T1000 (cell line): Measurements from ENCODE around the gene HDLBP.

Source experiments
- DNase-seq: peaks from one replicate; lab custom pipeline; 2025; ENCODE audit warnings: mixed read lengths; lab: John Stamatoyannopoulos, UW

The HDLBP gene, protein sequence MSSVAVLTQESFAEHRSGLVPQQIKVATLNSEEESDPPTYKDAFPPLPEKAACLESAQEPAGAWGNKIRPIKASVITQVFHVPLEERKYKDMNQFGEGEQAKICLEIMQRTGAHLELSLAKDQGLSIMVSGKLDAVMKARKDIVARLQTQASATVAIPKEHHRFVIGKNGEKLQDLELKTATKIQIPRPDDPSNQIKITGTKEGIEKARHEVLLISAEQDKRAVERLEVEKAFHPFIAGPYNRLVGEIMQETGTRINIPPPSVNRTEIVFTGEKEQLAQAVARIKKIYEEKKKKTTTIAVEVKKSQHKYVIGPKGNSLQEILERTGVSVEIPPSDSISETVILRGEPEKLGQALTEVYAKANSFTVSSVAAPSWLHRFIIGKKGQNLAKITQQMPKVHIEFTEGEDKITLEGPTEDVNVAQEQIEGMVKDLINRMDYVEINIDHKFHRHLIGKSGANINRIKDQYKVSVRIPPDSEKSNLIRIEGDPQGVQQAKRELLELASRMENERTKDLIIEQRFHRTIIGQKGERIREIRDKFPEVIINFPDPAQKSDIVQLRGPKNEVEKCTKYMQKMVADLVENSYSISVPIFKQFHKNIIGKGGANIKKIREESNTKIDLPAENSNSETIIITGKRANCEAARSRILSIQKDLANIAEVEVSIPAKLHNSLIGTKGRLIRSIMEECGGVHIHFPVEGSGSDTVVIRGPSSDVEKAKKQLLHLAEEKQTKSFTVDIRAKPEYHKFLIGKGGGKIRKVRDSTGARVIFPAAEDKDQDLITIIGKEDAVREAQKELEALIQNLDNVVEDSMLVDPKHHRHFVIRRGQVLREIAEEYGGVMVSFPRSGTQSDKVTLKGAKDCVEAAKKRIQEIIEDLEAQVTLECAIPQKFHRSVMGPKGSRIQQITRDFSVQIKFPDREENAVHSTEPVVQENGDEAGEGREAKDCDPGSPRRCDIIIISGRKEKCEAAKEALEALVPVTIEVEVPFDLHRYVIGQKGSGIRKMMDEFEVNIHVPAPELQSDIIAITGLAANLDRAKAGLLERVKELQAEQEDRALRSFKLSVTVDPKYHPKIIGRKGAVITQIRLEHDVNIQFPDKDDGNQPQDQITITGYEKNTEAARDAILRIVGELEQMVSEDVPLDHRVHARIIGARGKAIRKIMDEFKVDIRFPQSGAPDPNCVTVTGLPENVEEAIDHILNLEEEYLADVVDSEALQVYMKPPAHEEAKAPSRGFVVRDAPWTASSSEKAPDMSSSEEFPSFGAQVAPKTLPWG (N-terminal part only)

DNA sequence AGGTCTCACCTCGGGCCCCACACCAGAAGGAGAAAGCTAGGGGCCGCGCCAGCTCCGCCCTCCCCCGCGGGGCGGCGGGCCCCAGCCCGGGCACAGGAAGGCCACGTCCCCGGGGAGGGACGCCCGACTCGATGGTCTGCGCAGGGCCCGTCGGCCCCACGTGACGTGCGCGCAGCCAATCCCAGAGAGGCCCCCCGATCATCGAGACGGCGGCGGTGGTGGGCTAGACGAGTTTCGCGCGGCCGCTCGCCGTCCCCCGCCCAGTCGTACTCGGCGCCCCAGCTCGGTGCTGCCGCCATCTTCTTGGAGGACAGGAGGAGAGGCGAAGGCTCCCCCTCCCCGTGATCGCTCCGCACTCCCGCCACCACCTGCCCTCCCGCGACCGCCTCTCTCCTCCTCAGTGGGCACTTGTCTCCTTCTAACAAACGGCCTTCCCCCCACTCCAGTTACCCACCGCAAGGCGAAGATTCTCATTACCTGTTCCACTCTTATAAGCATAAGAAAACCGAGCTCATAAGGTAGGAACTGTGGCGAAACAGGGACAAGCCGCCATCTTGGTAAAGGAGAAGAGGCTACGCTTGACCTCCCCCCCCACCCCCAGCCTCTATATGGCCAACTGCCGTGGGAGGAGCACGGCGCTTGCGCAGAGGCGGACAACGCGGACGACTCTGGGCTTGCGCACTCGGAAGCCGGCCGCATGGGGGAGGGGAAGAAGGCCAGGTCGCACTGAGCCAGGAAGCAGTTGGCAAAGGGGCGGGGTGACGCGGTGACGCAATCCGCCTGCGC is at the start of gene HDLBP:
Gene HDLBP, minus strand, starts transcription at position 580 of the 786 bp plus-strand sequence. CDS start 48,803 bp downstream, outside the sequence.
- DNase-seq, result peak; percentile 97

DNA sequence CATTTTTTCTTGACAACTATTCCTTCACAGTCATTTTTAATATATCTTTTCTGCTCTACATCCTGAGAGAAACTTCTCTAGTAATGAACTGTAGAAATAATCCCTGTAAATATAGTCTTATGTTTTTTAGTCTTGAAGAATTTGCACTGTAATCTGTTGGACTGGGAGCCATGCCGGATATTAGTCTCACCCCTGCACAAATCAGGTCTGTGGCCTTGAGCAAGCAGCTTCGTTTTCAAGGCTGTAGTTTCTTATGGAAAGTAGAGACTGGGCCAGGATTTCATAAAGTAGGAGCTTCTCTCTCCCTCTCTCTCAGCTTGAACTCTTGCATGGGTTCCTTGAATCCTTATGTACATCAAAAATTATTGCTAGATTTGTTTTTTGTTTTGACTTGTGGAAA is 49.3 kb upstream of the HDLBP start:
- DNase-seq, result no peak

DNA sequence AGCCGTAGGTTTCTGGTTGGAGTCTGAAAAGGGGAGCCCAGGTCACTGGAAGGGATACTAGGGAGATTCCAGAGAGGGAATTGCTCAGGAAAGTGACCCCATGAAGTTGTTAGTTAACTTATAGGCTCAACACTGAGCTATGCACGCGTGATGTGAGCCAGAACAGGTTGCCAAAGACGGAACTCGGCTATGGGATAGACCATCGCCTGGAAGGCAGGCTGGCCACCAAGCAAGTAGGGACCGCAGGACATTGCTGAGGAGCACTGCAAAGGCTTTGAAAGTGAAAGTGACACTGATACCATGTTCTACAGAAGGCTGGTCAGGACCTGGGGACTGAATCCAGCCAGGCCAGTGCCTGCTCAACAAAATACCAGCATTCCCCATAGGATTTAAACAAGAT is 48.0 kb upstream of the HDLBP start:
- DNase-seq, result no peak

DNA sequence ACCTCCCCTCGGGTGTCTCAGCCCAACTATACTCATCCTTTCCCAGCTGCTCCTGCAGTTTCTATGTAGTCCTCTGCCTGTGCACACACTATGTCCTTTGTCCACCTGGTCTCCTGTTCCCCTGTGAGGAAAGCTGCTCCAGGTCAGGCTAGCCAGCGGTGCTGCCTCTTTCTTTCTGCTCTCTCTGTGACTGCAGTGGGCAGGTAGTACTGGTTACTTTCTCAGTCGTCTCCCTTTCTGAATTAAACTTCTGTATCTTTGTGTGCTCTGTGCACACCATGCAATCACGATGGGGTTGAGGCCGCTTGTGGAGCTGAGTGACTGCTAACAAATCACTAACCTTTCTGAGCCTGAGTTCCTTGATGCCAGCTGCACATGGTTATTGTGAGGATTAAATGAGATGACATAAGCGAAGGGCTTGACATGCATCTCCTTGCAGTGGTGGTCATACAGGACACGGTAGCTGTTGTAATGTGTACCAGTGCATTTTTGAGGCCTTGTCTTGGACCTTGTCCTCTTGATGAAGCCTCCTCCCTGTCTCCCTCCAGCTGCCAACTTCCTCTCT is 44.1 kb upstream of the HDLBP start:
- no peak for DNase-seq

DNA sequence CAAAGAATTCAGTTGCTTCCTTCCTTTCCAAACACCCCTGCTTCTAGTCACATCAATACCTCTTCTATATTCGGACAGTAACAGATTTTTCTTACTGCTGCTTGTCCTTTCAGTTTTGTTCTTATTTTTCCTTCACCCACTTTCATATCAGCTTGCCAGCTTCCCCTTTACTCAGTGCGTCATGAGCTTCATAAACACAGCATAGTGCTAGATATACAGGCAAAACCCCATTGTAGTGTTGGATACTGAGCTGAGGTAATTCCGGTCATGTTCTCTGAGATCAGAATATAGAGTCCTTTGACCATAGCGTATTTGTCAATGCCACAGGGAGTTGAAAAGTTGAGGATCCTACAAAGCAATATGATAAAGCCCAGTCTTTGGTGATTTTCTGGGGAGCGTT is 43.0 kb upstream of the HDLBP start:
- DNase-seq, result no peak

DNA sequence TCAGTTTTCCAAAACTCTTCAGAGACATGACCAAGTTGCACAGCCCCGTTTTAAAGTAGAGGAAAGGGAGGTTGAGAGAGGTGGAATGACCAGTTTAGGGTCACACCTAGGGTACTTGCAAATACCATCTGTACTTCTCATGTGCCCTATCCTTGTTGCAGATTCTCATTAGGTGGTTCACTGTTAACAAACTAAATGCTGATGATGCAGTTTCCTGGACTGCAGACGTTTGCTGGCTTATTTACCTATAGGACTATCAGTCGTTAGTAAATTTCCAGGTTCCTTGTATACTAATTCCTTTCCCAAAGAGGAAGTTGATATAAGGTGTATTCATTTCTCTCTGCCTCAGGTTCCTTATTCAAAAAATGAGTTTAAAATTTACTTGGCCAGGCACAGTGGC is 42.1 kb upstream of the HDLBP start:
- no peak for DNase-seq

DNA sequence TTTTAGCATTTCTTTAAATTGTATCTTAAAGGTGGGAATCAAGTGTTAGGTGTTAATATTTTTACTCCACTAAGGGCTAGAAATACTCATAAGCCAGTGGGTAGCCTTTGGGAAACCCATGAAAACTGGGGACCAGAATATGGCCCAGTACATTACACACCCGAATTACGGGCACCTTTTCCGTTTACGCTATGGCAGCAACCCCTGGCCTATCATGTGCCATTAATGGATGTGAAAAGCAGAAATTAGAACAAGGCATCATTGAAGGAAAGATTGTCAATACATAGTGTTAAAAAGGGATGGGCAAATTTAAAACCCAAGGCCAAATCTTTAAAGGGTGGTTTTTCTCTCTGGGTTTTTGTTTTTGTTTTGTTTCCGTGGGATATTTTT is 41.4 kb upstream of the HDLBP start:
- no peak for DNase-seq

DNA sequence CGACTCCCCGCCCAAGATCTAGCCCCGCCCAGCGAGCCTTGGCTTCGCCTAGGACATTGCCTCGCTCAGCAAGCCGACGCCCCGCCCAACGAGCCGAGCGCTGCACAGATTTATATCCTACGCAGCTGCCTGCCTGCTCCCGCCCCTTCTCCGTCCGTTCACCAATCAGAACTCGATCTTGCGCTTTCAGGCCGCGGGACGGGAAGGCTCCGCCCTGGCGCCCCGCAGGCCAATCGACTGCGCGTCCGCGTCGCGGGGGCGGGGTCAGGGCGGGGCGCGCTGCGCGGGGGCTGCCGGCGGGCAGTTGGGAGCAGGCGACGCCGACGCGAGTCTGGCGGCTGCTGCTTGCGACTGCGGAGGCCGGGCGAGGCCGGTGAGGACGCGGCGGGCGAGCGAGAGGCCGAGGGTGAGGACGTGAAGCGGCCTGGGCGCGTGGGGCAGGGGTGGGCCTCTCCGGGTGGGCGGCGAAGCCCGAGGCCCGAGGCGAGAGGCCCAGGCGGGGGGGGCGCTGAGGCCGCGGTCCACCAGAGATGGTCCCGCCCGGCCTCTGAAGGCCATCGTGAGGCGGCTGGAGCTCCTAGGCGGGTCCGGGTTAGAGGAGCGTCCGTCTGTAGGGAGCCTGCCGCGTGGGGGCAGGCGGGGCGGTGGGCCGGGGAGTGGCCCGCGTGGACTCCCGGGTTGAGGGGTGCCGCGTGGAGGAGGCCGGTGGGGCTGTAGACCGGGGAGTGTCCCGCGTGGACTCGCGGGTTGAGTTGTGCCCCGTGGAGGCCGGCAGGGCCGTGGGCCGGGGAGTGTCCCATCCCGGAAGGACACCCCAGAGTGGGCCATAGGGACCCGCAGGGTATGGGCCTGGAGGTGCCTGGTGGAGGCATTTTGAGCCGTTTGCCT is 40.8 kb upstream of the HDLBP start, which contains the start of gene FARP2:
Gene FARP2, plus strand, starts transcription at position 303 of the 888 bp plus-strand sequence. CDS start 16,823 bp downstream, outside the sequence.
- peak; percentile 96 for DNase-seq

DNA sequence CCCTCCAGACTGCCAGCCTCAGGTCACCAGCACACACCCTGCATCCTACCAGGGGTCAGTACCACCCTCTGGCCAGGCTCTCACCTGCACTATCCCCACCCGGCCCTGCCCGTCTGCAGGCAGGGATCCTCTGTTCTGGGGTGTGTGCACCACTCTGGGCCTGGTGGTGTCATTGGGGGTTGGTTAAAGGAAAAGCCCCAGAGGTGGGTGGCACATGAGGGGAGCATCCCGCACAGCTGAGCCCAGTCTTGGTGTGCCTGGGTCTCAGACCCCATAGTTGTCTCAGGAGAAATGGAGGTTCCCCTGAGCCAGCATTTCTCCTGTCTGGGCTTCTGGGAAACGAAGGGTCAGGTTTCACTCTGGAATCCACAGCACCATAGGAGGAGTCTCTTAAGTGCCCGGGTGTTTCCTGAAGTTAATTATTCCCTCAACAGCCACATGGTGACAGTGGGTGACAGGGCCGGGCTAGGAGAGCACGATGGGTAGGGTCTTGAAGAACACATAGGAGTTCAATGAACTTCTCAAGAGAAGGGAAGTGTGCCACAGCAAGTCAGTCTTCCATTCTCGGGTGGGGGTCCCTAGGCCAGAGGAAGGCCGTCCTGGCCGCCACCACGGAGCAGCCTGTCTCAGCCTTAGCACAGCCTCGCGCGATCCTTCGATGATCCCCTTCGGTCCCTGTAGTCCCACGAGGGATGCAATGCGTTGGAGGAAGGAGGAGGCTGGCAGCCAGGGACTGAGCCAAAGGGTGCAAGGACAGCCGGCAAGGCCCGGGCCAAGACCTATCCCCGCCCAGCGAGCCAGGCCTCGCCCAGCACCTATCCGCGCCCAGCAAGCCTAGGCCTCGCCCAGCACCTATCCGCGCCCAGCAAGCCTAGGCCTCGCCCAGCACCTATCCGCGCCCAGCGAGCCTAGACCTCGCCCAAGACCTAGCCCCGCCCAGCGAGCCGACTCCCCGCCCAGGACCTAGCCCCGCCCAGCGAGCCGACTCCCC is 39.5 kb upstream of the HDLBP start:
- DNase-seq, result peak; percentile 64

DNA sequence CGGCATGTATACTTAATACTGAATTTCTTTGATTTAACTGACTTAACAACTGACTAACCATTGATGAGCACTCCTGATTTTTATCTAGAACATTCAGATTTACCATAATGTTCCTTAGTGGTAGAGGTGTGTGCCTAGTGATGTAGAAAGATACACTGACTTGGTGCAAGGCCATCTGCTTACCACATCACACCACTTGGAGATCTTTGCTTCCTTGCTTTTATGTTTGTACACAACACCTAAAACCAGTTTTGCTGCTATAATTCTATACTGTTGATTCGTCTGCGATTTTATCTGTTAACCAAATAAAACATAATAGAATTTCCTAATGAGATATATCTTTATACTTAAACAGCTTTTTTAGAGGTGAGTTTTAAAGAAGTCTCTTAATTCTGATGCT is 36.8 kb upstream of the HDLBP start:
- no peak for DNase-seq

DNA sequence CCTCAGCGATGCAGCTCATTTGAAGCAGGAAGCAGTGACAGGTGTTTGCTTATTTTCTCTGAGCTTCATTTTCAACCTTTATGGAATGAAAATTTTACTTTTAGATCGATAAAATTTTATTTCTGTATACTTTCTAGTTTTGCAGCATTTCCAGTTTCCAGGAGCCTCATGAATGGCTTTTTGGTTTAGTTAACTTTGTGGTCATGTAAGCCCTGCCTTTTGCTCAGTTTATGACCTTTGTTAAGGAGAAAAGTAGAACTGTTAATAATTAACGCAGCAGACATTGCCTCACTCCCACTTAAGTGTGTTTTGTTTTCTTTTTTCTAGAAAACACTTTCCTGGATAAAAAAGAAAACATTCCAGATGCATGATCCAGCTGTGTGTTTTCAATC is 36.2 kb upstream of the HDLBP start:
- DNase-seq, result no peak

DNA sequence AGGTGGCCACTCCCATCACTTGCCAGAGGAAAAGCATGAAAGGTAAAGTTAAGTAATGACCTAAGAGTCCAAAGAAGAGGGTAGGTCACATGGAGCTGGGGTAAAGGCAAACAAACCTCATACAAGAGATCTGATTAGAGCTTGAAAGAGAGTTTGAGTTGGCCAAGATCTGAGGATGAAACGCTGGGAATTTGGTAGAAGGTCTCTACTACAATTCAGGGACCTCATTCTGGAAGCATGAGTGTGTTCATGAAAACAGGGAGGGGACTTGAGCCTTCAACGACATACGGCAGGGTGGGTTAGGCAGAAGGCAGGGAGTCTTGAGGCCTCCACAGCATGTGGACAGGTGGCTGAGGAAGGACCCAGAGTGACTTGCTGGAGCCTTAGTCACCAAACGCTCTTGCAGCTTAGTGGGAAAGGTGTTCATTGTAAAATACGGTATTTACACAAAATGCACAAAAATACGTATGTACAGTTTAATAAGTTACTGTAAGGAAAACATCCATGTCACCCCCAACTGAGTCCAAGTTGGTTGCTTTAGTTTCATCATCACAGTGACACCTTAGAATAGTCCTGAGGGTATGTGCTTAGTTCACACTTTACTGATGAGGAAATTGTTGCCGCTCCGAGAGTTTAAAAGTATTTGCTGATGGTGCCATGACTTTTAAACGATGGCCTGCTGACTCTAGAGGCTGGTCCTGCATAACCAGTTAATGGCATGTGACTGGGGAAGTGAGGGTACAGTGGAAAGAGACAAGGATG is 35.6 kb upstream of the HDLBP start:
- DNase-seq, result no peak

DNA sequence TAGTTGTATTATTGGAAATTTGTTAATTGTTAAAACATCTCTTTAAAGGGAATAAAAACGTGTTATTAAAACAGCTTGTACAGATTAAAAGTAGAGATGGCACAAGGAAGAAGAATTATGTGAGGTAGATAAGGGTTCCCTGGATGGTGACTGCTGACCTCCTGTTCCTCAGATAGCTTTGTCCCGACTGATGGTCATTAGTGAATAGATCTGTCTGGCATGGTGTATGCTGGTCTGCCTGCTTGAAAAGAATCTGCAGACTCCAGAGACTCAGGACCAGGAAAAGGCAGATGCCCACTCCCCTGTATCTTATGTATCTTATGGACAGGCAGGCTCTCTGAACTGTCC is 35.0 kb upstream of the HDLBP start:
- DNase-seq, result no peak

DNA sequence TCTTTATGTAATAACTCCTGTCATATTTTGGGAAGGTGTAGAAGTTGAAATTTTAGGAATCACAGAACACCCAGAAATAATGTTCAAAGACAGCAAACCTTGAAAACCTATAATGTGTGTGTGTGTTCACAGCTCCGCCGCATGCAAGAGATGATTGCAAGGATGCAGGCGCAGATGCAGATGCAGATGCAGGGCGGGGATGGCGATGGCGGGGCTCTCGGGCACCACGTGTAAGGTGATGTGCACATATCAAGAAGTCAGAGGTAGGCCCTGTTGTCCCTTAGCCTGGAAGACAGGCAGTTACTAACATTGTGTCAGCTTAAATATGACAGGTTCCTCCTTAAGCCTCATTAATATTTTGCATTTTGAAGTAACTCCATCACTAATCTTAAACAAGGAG is 34.5 kb upstream of the HDLBP start:
- DNase-seq, result no peak

DNA sequence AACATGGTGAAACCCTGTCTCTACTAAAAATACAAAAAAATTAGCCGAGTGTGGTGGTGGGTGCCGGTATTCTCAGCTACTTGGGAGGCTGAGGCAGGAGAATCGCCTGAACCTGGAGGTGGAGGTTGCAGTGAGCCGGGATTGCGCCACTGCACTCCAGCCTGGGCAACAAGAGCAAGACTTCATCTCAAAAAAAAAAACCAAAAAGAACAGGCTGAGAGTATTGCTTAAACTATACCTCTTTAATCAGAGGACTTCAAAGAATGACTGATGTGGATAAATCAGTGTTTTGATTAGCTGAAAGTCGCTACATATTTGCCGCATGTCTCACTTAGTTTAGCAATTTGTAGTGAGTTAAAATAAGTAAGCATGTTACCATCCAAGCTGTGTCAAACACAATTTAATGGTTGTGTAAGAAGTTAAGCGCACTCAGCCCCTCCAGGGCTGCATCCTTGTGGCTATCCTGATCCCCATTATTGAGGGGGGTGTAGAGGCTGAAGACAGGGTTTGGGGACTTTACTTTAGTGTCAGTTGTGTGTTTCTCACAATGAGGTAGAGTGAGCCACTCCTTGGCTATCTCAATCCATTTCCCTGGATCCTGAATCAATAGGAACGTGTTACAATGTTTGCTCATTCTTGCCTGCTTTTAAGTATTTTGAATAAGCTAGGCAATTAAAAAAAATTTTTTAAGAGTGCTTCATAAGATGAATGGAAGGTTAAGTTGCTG is 29.6 kb upstream of the HDLBP start:
- DNase-seq, result no peak

DNA sequence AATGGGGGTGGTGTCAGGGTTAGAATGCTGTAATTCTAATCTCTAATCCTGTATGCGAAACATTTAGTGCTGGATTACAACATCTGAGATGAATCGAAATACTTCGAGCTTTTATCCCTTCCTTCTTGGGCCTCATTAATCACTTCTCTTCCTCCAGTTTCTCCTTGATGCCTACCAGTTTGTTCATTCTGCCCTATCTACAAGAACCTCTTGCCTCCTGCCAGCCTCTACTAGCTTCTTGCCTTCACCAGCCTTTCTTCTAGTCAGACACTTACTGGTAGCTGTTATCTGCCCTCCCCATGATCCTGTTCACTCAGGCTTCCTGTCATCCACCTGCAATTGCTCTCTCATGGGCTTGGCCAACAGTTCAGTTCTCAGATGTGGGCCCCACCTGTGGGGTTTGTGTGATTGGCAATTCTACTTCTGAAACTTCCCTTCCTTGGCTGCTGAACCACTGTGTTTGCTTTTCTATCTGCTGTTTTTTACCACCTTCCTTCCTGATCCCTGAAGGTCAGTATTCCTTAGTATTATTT is 25.2 kb upstream of the HDLBP start:
- DNase-seq, result no peak
